HG03378 (cell line): ENCODE results near the gene MINDY4.

Experiments
- ATAC-seq: cut with Tn5 transposase; IDR thresholded peaks from one replicate; pipeline ENCODE4 v1.9.1; 2021; ENCODE audit warnings: mild to moderate bottlenecking, moderate library complexity; ENCODE audit not compliant: unreplicated experiment

Gene MINDY4

DNA sequence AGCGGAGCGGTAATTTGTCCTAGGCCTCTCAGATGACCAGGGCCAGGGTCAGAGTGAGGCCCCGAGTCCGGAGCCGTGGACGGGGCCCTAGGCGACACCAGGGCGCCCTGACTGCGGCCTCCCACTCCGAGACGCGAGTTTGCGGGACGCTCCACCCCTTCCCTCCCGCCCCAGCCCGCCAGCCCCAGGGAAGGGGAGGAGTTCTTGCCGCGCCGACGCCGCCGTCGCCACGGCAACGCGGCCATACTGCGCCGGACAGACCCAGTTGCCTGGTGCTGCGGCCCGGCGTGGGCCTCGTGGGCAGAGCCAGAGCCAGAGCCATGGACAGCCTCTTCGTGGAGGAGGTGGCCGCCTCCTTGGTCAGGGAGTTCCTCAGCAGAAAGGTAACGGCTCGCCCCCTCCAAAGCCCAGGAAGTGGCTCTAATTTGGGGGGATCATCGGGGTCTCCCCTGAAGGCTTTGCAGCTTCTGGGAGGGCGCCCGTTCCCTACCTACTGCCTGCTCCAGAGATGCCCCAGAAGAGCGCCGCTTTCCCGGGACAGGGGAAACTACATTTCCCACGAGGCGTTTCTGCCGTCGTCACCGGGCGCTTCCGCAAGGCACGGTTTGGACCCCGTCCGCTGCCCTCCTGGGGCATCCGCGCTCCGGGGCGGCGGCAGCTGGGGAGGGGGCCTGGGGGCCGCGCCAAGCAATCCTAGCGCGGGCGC lies at the start of gene MINDY4:
Gene MINDY4 (plus strand): TSS at position 244 of the 706 bp plus-strand sequence. CDS start 77 bp downstream, at position 321.
- peak; percentile 56 for ATAC-seq

DNA sequence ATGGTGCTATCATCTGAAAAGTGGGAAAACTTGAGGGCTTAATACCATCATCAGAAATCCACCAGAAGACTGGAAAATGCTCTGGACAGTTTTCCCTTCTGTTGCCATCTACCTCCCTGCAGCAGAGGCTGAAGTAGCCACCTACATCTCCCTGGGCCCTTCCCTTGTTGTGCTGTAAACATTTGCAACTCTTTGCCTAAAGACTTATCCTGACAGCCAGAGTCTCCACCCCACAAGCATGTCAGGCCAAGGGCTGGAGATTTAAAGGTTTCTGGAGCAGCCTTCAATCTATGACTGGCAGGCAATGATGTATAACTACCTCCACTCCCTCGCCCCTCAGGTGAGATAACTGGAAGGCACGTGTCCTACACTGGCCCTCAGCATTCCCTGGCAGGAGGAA lies 49.0 kb upstream of the MINDY4 start:
- no peak for ATAC-seq

- ATAC-seq, result no peak
These were observed 48.5 kb upstream of the MINDY4 start for GRCh38 chr7:30722671-30723070.

GRCh38 chr7:30723776-30724175 lies 47.4 kb upstream of the MINDY4 start:
- no peak for ATAC-seq

DNA sequence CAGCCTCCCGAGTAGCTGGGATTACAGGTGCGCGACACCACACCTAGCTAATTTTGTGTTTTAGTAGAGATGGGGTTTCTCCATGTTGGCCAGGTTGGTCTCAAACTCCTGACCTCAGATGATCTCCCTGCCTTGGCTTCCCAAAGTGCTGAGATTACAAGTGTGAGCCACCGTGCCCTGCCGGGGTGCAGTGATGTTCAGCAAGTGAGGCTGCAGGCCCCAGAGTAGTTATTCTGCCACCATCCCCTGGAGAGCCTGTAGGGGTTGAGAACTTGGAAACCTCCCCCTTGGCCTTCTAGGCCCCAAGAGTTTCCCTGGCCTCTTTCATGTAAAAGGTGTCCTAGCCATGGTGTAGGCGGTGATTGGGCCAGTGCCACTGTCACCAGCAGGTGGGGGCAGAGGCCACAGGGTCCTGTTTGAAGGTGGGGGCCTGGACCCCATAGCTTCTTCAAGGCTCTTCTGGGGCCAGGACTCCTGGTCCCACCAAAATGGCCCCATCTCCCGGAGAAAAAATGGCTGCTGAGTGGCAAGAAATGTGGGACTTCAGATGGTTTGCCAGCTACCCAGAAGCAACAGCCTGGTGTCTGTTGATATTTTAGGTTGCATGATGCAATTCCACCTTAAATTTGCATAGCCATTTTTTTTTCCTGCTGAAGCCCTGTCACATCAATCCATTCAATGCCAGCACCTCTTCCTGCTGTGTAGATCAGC lies 44.8 kb upstream of the MINDY4 start:
- ATAC-seq, result no peak

GRCh38 chr7:30727061-30727945 lies 43.9 kb upstream of the MINDY4 start:
- no peak for ATAC-seq

DNA sequence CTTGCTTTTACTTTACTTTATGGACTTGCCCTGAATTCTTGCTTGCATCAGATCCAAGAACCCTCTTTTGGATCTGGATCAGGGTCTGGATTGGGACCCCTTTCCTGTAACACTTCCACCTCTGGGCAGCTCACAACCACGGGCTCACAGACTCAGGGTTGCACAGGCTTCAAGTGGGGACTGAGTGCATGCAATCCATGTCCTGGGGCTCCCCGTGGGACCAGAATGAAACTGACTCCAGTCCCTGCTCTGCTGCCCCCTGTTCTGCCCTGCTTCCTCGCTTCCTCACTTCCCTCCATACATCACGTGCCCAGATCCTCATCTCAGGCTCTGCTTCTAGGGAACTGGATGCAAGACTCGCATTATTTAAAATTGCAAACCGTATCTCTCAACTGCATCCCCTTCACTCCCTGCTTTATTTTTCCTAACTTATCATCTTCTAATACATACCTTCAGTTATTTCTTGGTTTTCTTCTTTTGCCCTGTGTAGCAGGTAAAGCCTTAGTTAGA lies 42.6 kb upstream of the MINDY4 start:
- no peak for ATAC-seq

- no peak for ATAC-seq
These were observed 41.6 kb upstream of the MINDY4 start for GRCh38 chr7:30729642-30730041.

DNA sequence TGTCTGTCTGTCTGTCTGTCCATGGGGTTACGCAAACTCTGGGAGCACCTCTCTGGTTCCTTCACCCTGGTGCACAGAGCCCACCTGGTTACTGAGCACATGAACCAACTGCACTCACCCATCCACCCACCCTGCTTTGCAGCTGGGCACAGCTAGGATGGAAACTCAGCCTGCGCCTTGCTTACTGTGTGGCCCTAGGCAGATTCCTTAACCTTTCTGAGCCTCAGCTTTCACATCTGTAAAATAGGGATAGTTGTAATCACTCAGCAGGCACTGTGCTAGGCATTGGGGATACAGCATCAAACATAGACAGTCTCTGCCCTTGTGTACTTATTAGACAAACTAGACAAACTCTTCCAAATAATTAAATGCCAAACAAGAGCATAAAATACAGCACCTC lies 41.1 kb upstream of the MINDY4 start:
- no peak for ATAC-seq

DNA sequence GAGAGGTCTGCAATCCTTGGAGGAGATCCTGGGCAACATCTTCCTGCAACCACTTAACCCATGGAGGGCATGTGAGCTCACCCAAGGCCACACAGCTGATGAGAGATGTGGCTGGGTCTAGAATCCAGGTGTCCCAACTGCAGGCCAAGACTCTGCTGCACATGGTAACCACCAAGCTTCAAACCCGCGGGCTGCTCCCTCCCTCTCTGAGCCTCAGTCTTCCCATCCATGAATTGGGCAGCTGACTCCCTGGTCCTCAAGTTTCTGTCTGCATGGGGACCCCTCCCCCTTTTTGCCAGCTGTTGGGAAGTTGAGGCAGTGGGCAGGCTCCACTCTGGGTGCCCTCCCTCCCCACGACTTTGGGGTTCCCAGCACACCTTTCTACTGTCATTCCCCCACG lies 40.2 kb upstream of the MINDY4 start:
- no peak for ATAC-seq

GRCh38 chr7:30731581-30731980 lies 39.6 kb upstream of the MINDY4 start:
- ATAC-seq, result no peak

- no peak for ATAC-seq
These were observed 38.6 kb upstream of the MINDY4 start for GRCh38 chr7:30732606-30733005.

DNA sequence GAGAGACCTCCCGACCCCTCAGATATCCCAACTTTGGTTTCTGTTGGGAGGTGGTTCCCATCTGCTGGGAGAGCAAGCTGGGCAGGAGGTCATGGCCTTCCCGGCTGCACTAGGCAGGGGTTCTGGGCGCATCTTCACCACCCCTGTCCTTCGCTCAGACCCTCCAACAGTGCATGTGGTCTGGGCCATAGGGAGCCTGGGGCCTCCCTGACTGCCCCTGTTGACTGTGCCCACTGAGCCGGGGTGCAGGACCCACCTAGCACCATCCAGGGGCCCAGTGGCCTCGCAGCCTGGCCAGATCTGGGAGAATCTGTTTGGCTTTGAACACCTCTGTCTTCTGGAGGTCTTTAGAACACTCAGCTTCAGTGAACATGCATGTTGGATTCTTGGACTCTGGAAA lies 38.0 kb upstream of the MINDY4 start:
- no peak for ATAC-seq

GRCh38 chr7:30733691-30734090 lies 37.5 kb upstream of the MINDY4 start:
- ATAC-seq, result no peak

GRCh38 chr7:30734497-30734896 lies 36.7 kb upstream of the MINDY4 start:
- no peak for ATAC-seq

GRCh38 chr7:30735631-30736030 lies 35.6 kb upstream of the MINDY4 start:
- ATAC-seq, result no peak

DNA sequence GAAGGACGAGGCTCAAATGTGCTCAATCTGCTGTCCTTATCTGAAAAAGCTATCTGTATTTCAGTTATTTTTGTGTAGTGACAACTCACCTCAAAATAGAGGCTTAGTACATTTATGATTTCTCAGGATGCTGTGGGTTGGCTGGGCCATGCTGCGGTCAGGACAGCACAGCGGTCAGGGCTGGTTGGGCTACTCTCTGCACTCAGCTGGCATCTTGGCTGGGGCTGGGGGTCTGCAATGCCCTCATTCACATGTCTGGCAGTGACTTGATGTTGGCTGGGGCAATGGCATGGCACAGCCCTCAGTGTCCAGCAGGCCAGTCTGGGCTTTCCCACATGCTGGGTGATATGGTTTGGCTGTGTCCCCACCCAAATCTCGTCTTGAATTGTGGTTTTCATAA lies 34.9 kb upstream of the MINDY4 start:
- no peak for ATAC-seq

DNA sequence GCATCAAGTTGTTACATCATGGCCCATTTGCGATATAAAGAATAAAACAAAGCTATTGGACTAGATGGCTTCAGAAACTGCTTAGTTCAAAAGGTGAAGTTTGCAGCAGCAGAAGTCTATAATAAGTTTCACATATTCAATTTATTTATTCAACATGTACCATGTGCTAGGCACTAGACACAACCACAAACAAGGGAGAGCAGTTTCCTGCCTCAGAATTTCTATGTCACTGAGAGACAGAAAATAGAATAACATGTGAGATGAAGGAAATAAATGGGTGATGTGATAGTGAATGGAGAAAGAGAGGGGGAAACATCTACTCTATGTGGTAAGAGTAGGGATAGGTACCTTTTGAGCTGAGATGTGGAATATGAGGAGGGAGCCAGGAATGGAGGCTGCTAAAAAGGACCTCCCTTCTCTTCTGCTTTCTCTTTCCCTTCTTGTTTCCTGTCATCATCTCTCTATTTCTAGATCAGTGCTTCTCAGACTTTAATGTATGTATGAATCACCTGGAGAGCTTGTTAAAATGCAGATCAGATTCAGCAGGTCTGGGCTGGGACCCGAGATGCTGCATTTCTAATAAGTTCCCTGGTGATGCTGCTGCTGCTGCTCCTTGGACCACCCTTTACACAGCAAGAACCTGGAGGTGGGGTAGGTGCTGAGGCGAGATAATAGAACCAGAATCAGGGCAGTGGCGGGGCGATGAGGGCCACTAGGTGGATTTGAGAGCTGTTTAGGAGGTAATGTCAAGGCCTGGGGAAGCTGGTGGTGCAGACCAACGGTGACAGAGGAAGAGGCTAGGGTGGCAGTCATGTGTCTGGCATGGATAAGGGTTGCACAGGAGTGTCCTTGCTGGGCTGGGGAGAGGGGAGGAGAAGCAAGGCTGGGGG lies 32.9 kb upstream of the MINDY4 start:
- no peak for ATAC-seq

GRCh38 chr7:30739691-30740090 lies 31.5 kb upstream of the MINDY4 start:
- ATAC-seq, result no peak

GRCh38 chr7:30740417-30741181 lies 30.6 kb upstream of the MINDY4 start:
- peak; percentile 57 for ATAC-seq
